Activated naive CD4-positive, alpha-beta T cell treated with anti-CD3 and anti-CD28 coated beads, Interleukin-2, amount 50 U/mL, for 72 hours (primary cell): ENCODE data around the gene FAM3C. TPM values are rescaled to one million over a fixed set of nuclear protein-coding genes. Genes with fewer than 3 reads are reported as not detected.

Source experiments
- ATAC-seq, 2 donors: fragments of 150-1000 bp; cut with Tn5 transposase; 2 replicates each; pipeline ENCODE4 v1.10.0; 2021; ENCODE audit warnings: mild to moderate bottlenecking in 2 of 2, moderate library complexity in 2 of 2
- DNase-seq, 2 donors: peaks; one replicate each; pipeline ENCODE4 v3.0.0; 2021 to 2022; ENCODE audit warnings: low spot score in 2 of 2
- H3K27ac Mint-ChIP-seq, 2 donors: one replicate each; pipeline ENCODE4 v1.8.0; 2022; ENCODE audit warnings: mild to moderate bottlenecking in 2 of 2, mixed read lengths in 2 of 2
- H3K36me3 Mint-ChIP-seq, 2 donors: one replicate each; pipeline ENCODE4 v1.8.0; 2022; ENCODE audit warnings: mixed read lengths in 2 of 2
- H3K9me3 Mint-ChIP-seq, 2 donors: one replicate each; pipeline ENCODE4 v1.8.0; 2022; ENCODE audit warnings: mixed read lengths in 2 of 2
- total RNA-seq, 2 donors: library from RNA; stranded (reverse); gene quantifications; one replicate each; pipeline ENCODE4 v1.2.3, GENCODE V29; 2022

FAM3C gene
- total RNA-seq, 2 donors from 2014 or later: 13.0 to 14.9 TPM

- ATAC-seq (no peak), DNase-seq (no peak)
- Mint-ChIP-seq H3K27ac (no peak overlapping the region), H3K9me3 (no peaks in the 10 kb centered on the region), H3K36me3 (no peaks in the 10 kb centered on the region)
These were observed 94.5 kb downstream of the FAM3C start for GRCh38 chr7:121301446-121302213.

GRCh38 chr7:121300685-121301420 lies 95.3 kb downstream of the FAM3C start:
- ATAC-seq (no peak), DNase-seq (no peak)
- no peaks in the 10 kb centered on the region for H3K36me3 Mint-ChIP-seq
- H3K27ac Mint-ChIP-seq: no peak overlapping the region
- H3K9me3 Mint-ChIP-seq: no peaks in the 10 kb centered on the region

Other genes with a start within 250 kb of the FAM3C start
- gene WNT16, start 67.3 kb downstream of the FAM3C start, total RNA-seq: not detected